ENCODE results near the gene CNTN1.

CNTN1 gene

GRCh38 chr12:40820794-40821484, 128.7 kb downstream of the CNTN1 start:
- no peak overlapping the region for H3K18ac ChIP-seq (ENCODE audit: low read depth in 1 of 2, low read length in 2 of 2)
- H2BK5ac ChIP-seq (ENCODE audit: low read depth, low read length, poor library complexity, severe bottlenecking), result no peak overlapping the region
- H2BK120ac ChIP-seq (ENCODE audit: low read depth, low read length), result no peak overlapping the region
- peaks cover 3% of the 10 kb centered on the region for H3K9me3 ChIP-seq (ENCODE audit: control insufficient read depth, low read length)
- H3K36me3 ChIP-seq (ENCODE audit: control insufficient read depth in 1 of 2, insufficient read depth in 2 of 2, low read depth in 1 of 2, low read length in 2 of 2), result no peaks in the 10 kb centered on the region
- peaks cover 2% of the 10 kb centered on the region for H3K4me1 ChIP-seq (ENCODE audit: control insufficient read depth, insufficient read depth, low read depth, low read length)
- H2AFZ ChIP-seq (ENCODE audit: low read depth, low read length), result no peak overlapping the region
- H3K9ac ChIP-seq (ENCODE audit: low read length), result no peak overlapping the region
- no peak overlapping the region for H2BK15ac ChIP-seq (ENCODE audit: low read depth, poor library complexity, severe bottlenecking)
- H4K8ac ChIP-seq (ENCODE audit: low read length), result no peak overlapping the region
- no peak overlapping the region for H3K4me3 ChIP-seq (ENCODE audit: insufficient read depth in 1 of 2, low read depth in 1 of 2, low read length in 2 of 2)
- no CpG with 5 or more reads among the region's 2 CpGs for WGBS
- no peak for DNase-seq
- H4K91ac ChIP-seq (ENCODE audit: low read length), result no peak overlapping the region
- H3K14ac ChIP-seq (ENCODE audit: low read length in 2 of 2), result no peak overlapping the region
- H3K27me3 ChIP-seq (ENCODE audit: control insufficient read depth in 1 of 2, insufficient read depth in 1 of 2, low read length in 2 of 2), result no peaks in the 10 kb centered on the region
- H3K4ac ChIP-seq (ENCODE audit: low read depth in 1 of 2, low read length in 2 of 2), result no peak overlapping the region
- H2BK12ac ChIP-seq (ENCODE audit: low read length in 2 of 2), result no peak overlapping the region
- H2AK5ac ChIP-seq (ENCODE audit: low read length, severe bottlenecking), result no peak overlapping the region
- H3K23ac ChIP-seq (ENCODE audit: low read length in 2 of 2), result no peak overlapping the region
- H3K27ac ChIP-seq (ENCODE audit: low read length, poor library complexity, severe bottlenecking), result no peak overlapping the region
- no peak overlapping the region for H3K4me2 ChIP-seq (ENCODE audit: low read length, poor library complexity, severe bottlenecking)
- no peaks in the 10 kb centered on the region for H3K79me1 ChIP-seq (replicated peaks; ENCODE audit: low read length, poor library complexity, severe bottlenecking)

- H3K4me1 ChIP-seq (ENCODE audit: control insufficient read depth, insufficient read depth, low read depth, low read length), result no peaks in the 10 kb centered on the region
- no peak overlapping the region for H2BK5ac ChIP-seq (ENCODE audit: low read depth, low read length, poor library complexity, severe bottlenecking)
- no peak for DNase-seq
Measured at GRCh38 chr12:40825156-40825555, 132.9 kb downstream of the CNTN1 start.

GRCh38 chr12:40827683-40828592, 135.7 kb downstream of the CNTN1 start:
- Histone ChIP-seq H3K4me3 (ENCODE audit: insufficient read depth in 1 of 2, low read depth in 1 of 2, low read length in 2 of 2) (no peak overlapping the region), H2BK5ac (ENCODE audit: low read depth, low read length, poor library complexity, severe bottlenecking) (no peak overlapping the region), H2BK120ac (ENCODE audit: low read depth, low read length) (no peak overlapping the region), H3K4me2 (ENCODE audit: low read length, poor library complexity, severe bottlenecking) (no peak overlapping the region), H3K36me3 (ENCODE audit: control insufficient read depth in 1 of 2, insufficient read depth in 2 of 2, low read depth in 1 of 2, low read length in 2 of 2) (no peaks in the 10 kb centered on the region), H3K9me3 (ENCODE audit: control insufficient read depth, low read length) (no peaks in the 10 kb centered on the region), H2BK12ac (ENCODE audit: low read length in 2 of 2) (no peak overlapping the region), H3K27me3 (ENCODE audit: control insufficient read depth in 1 of 2, insufficient read depth in 1 of 2, low read length in 2 of 2) (no peaks in the 10 kb centered on the region), H2AFZ (ENCODE audit: low read depth, low read length) (no peak overlapping the region), H3K79me1 (replicated peaks; ENCODE audit: low read length, poor library complexity, severe bottlenecking) (no peaks in the 10 kb centered on the region), H2AK5ac (ENCODE audit: low read length, severe bottlenecking) (no peak overlapping the region), H2BK15ac (ENCODE audit: low read depth, poor library complexity, severe bottlenecking) (no peak overlapping the region), H3K4ac (ENCODE audit: low read depth in 1 of 2, low read length in 2 of 2) (no peak overlapping the region), H3K4me1 (ENCODE audit: control insufficient read depth, insufficient read depth, low read depth, low read length) (no peaks in the 10 kb centered on the region), H3K9ac (ENCODE audit: low read length) (no peak overlapping the region), H3K23ac (ENCODE audit: low read length in 2 of 2) (no peak overlapping the region), H3K14ac (ENCODE audit: low read length in 2 of 2) (no peak overlapping the region), H3K18ac (ENCODE audit: low read depth in 1 of 2, low read length in 2 of 2) (no peak overlapping the region), H3K27ac (ENCODE audit: low read length, poor library complexity, severe bottlenecking) (no peak overlapping the region), H4K8ac (ENCODE audit: low read length) (no peak overlapping the region), H4K91ac (ENCODE audit: low read length) (no peak overlapping the region)
- 53% methylated on average over 16 of the region's 17 CpGs for WGBS
- no peak for DNase-seq

More at GRCh38 chr12:40825156-40825555, 132.9 kb downstream of the CNTN1 start:
- Histone ChIP-seq H2AFZ (ENCODE audit: low read depth, low read length) (no peak overlapping the region), H3K4ac (ENCODE audit: low read depth in 1 of 2, low read length in 2 of 2) (no peak overlapping the region), H3K4me2 (ENCODE audit: low read length, poor library complexity, severe bottlenecking) (no peak overlapping the region), H3K36me3 (ENCODE audit: control insufficient read depth in 1 of 2, insufficient read depth in 2 of 2, low read depth in 1 of 2, low read length in 2 of 2) (no peaks in the 10 kb centered on the region), H3K14ac (ENCODE audit: low read length in 2 of 2) (no peak overlapping the region), H3K79me1 (replicated peaks; ENCODE audit: low read length, poor library complexity, severe bottlenecking) (no peaks in the 10 kb centered on the region), H4K91ac (ENCODE audit: low read length) (no peak overlapping the region), H3K9ac (ENCODE audit: low read length) (no peak overlapping the region), H3K18ac (ENCODE audit: low read depth in 1 of 2, low read length in 2 of 2) (no peak overlapping the region), H4K8ac (ENCODE audit: low read length) (no peak overlapping the region), H2BK120ac (ENCODE audit: low read depth, low read length) (no peak overlapping the region), H3K23ac (ENCODE audit: low read length in 2 of 2) (no peak overlapping the region), H2AK5ac (ENCODE audit: low read length, severe bottlenecking) (no peak overlapping the region), H2BK15ac (ENCODE audit: low read depth, poor library complexity, severe bottlenecking) (no peak overlapping the region), H3K4me3 (ENCODE audit: insufficient read depth in 1 of 2, low read depth in 1 of 2, low read length in 2 of 2) (no peak overlapping the region), H3K27me3 (ENCODE audit: control insufficient read depth in 1 of 2, insufficient read depth in 1 of 2, low read length in 2 of 2) (no peaks in the 10 kb centered on the region), H3K27ac (ENCODE audit: low read length, poor library complexity, severe bottlenecking) (no peak overlapping the region), H3K9me3 (ENCODE audit: control insufficient read depth, low read length) (no peaks in the 10 kb centered on the region), H2BK12ac (ENCODE audit: low read length in 2 of 2) (no peak overlapping the region)

GRCh38 chr12:40828593-40828990, 136.4 kb downstream of the CNTN1 start:
- WGBS, result 76% methylated on average over 3 of the region's 5 CpGs
- Histone ChIP-seq H3K4me3 (ENCODE audit: insufficient read depth in 1 of 2, low read depth in 1 of 2, low read length in 2 of 2) (no peak overlapping the region), H3K14ac (ENCODE audit: low read length in 2 of 2) (no peak overlapping the region), H3K4me1 (ENCODE audit: control insufficient read depth, insufficient read depth, low read depth, low read length) (no peaks in the 10 kb centered on the region), H2BK15ac (ENCODE audit: low read depth, poor library complexity, severe bottlenecking) (no peak overlapping the region), H3K9ac (ENCODE audit: low read length) (no peak overlapping the region), H3K4ac (ENCODE audit: low read depth in 1 of 2, low read length in 2 of 2) (no peak overlapping the region), H3K23ac (ENCODE audit: low read length in 2 of 2) (no peak overlapping the region), H2BK120ac (ENCODE audit: low read depth, low read length) (no peak overlapping the region), H4K8ac (ENCODE audit: low read length) (no peak overlapping the region), H3K4me2 (ENCODE audit: low read length, poor library complexity, severe bottlenecking) (no peak overlapping the region), H2AK5ac (ENCODE audit: low read length, severe bottlenecking) (no peak overlapping the region), H3K27ac (ENCODE audit: low read length, poor library complexity, severe bottlenecking) (no peak overlapping the region), H2BK12ac (ENCODE audit: low read length in 2 of 2) (no peak overlapping the region), H3K9me3 (ENCODE audit: control insufficient read depth, low read length) (no peaks in the 10 kb centered on the region), H2BK5ac (ENCODE audit: low read depth, low read length, poor library complexity, severe bottlenecking) (no peak overlapping the region), H3K27me3 (ENCODE audit: control insufficient read depth in 1 of 2, insufficient read depth in 1 of 2, low read length in 2 of 2) (no peaks in the 10 kb centered on the region), H3K36me3 (ENCODE audit: control insufficient read depth in 1 of 2, insufficient read depth in 2 of 2, low read depth in 1 of 2, low read length in 2 of 2) (no peaks in the 10 kb centered on the region), H3K79me1 (replicated peaks; ENCODE audit: low read length, poor library complexity, severe bottlenecking) (no peaks in the 10 kb centered on the region), H3K18ac (ENCODE audit: low read depth in 1 of 2, low read length in 2 of 2) (no peak overlapping the region), H2AFZ (ENCODE audit: low read depth, low read length) (no peak overlapping the region), H4K91ac (ENCODE audit: low read length) (no peak overlapping the region)
- DNase-seq, result no peak

All from mesenchymal stem cell (in vitro differentiated cells and primary cell).